OCI-LY1 (cell line): Measurements from ENCODE around the gene RANBP17.

Experiments used
- H2AFZ ChIP-seq: fragments of 200-600 bp; sonication (generic), shearing (Covaris generic); 2 replicates; pipeline ENCODE4 v1.6.0; 2014; ENCODE audit warnings: antibody characterized with exemption, mild to moderate bottlenecking, low read length
- H3F3A ChIP-seq: fragments of 200-600 bp; sonication (generic), shearing (Covaris generic); 2 replicates; pipeline ENCODE4 v1.6.0; 2014; ENCODE audit warnings: mild to moderate bottlenecking, antibody characterized with exemption, low read length, moderate library complexity; ENCODE audit not compliant: insufficient read depth
- H3K27ac ChIP-seq: fragments of 200-600 bp; sonication (generic); 2 replicates; pipeline ENCODE4 v1.5.1; 2014; ENCODE audit warnings: low read length, mixed run types, mild to moderate bottlenecking, low read depth; ENCODE audit not compliant: poor library complexity, severe bottlenecking
- H3K27me3 ChIP-seq: fragments of 200-600 bp; sonication (generic); 2 replicates; pipeline ENCODE4 v1.6.0; 2014; ENCODE audit warnings: antibody characterized with exemption, mild to moderate bottlenecking, low read length, moderate library complexity; ENCODE audit not compliant: insufficient read depth
- H3K36me3 ChIP-seq: fragments of 200-600 bp; sonication (generic); 2 replicates; pipeline ENCODE4 v1.6.1; 2014; ENCODE audit warnings: mild to moderate bottlenecking, antibody characterized with exemption, low read length, moderate library complexity, mixed read lengths; ENCODE audit not compliant: insufficient read depth
- H3K4me1 ChIP-seq: fragments of 200-600 bp; sonication (generic); 2 replicates; pipeline ENCODE4 v1.5.1; 2014; ENCODE audit warnings: mild to moderate bottlenecking, low read length, moderate library complexity; ENCODE audit not compliant: insufficient read depth, severe bottlenecking
- H3K4me2 ChIP-seq: fragments of 200-600 bp; sonication (generic), shearing (Covaris generic); 2 replicates; pipeline ENCODE4 v1.6.1; 2014; ENCODE audit warnings: low read length
- H3K4me3 ChIP-seq: fragments of 200-600 bp; sonication (generic); 2 replicates; pipeline ENCODE4 v1.5.1; 2014; ENCODE audit warnings: low read length, low read depth, mild to moderate bottlenecking, mixed read lengths; ENCODE audit not compliant: poor library complexity, severe bottlenecking
- H3K79me2 ChIP-seq: fragments of 200-600 bp; shearing (Covaris generic); 2 replicates; pipeline ENCODE4 v1.6.1; 2016; ENCODE audit warnings: mixed run types, low read length, mixed read lengths; ENCODE audit not compliant: insufficient read depth
- H3K9ac ChIP-seq: fragments of 200-600 bp; sonication (generic), shearing (Covaris generic); 2 replicates; pipeline ENCODE4 v1.6.1; 2014; ENCODE audit warnings: mild to moderate bottlenecking, low read length, mixed read lengths
- H3K9me2 ChIP-seq: fragments of 200-600 bp; sonication (generic), shearing (Covaris generic); 2 replicates; pipeline ENCODE4 v1.6.1; 2014; ENCODE audit warnings: low read depth, mild to moderate bottlenecking, low read length, mixed read lengths
- H3K9me3 ChIP-seq: fragments of 200-600 bp; shearing (Covaris generic); 2 replicates; pipeline ENCODE4 v1.6.1; 2014; ENCODE audit warnings: low read length, mixed read lengths
- H4K20me1 ChIP-seq: fragments of 200-600 bp; sonication (generic), shearing (Covaris generic); 2 replicates; pipeline ENCODE4 v1.6.0; 2016; ENCODE audit warnings: mild to moderate bottlenecking, low read length; ENCODE audit not compliant: insufficient read depth
- EZH2 ChIP-seq: fragments of 200-600 bp; sonication (generic), shearing (Covaris generic); IDR thresholded peaks from 2 replicates; pipeline ENCODE4 v1.8.0; 2017; ENCODE audit warnings: borderline replicate concordance, mixed run types, mild to moderate bottlenecking, antibody characterized with exemption, low read length, moderate library complexity, mixed read lengths
- TF ChIP-seq, protein P1 (sequence below): fragments of 200-600 bp; sonication (generic), shearing (Covaris generic); IDR thresholded peaks from 2 replicates; pipeline ENCODE4 v1.5.1; 2017; ENCODE audit warnings: mild to moderate bottlenecking, antibody characterized with exemption, low read length, moderate library complexity, mixed read lengths

The RANBP17 gene

DNA sequence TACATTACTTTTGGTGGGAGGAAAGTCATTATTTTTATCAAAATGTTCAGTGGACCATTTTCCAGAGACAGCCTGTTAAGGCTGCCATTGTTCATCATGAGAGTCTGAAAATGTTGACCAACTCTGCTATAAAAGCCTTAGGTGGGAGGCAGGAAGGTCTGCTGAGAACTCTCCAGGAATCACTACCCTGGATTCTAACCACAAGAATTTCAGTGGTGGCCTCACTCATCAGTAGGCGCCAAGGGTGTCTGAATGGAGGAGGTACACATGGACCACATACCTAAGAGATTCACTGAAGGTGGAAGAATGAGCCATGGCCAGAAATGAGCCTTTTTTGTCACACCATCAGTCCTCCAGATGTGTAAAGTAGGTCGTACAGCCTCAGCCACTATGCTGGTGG is 426.2 kb downstream of the RANBP17 start:
- Histone ChIP-seq H3K79me2 (no peaks in the 10 kb centered on the region), H3K9ac (no peak overlapping the region), H2AFZ (no peak overlapping the region), H3K36me3 (no peaks in the 10 kb centered on the region), H3K27me3 (0 out of 2 replicates have a peak, but pooled peaks cover 3% of the 10 kb centered on the region), H3K4me2 (no peak overlapping the region), H3K9me3 (no peaks in the 10 kb centered on the region), H3F3A (no peaks in the 10 kb centered on the region), H3K4me3 (no peak overlapping the region), H3K4me1 (no peaks in the 10 kb centered on the region), H3K27ac (no peak overlapping the region), H4K20me1 (no peaks in the 10 kb centered on the region), H3K9me2 (no peaks in the 10 kb centered on the region)
- TF ChIP-seq, protein P1, sequence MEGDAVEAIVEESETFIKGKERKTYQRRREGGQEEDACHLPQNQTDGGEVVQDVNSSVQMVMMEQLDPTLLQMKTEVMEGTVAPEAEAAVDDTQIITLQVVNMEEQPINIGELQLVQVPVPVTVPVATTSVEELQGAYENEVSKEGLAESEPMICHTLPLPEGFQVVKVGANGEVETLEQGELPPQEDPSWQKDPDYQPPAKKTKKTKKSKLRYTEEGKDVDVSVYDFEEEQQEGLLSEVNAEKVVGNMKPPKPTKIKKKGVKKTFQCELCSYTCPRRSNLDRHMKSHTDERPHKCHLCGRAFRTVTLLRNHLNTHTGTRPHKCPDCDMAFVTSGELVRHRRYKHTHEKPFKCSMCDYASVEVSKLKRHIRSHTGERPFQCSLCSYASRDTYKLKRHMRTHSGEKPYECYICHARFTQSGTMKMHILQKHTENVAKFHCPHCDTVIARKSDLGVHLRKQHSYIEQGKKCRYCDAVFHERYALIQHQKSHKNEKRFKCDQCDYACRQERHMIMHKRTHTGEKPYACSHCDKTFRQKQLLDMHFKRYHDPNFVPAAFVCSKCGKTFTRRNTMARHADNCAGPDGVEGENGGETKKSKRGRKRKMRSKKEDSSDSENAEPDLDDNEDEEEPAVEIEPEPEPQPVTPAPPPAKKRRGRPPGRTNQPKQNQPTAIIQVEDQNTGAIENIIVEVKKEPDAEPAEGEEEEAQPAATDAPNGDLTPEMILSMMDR: no peak
- TF ChIP-seq EZH2: no peak

DNA sequence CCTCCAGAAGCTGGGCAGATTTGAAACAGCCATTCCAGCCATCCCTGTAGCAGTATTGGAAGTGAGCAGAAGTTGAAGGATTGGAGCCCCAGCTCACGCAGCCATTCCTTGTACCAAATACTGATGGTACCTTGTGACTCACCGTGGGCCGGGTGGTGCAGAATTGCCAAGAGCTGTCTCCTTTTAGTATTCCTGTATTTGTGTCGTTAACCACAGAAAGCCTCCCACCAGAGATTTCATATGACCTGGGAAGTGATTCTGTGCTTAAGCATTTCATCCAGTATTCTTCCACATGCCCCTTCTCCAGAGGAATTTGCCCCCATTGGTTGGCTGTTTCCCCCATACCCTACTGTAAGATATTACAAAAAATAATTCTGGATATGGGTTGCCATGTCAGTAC is 429.6 kb downstream of the RANBP17 start:
- Histone ChIP-seq H3K9me3 (no peaks in the 10 kb centered on the region), H3K27me3 (0 out of 2 replicates have a peak, but pooled peaks cover 6% of the 10 kb centered on the region), H3K4me2 (no peak overlapping the region), H3K79me2 (no peaks in the 10 kb centered on the region), H3K4me1 (no peaks in the 10 kb centered on the region), H4K20me1 (no peaks in the 10 kb centered on the region), H3K27ac (no peak overlapping the region), H2AFZ (no peak overlapping the region), H3K36me3 (no peaks in the 10 kb centered on the region), H3K4me3 (no peak overlapping the region), H3K9ac (no peak overlapping the region), H3F3A (no peaks in the 10 kb centered on the region), H3K9me2 (no peaks in the 10 kb centered on the region)
- TF ChIP-seq, protein P1: no peak
- TF ChIP-seq EZH2: no peak

DNA sequence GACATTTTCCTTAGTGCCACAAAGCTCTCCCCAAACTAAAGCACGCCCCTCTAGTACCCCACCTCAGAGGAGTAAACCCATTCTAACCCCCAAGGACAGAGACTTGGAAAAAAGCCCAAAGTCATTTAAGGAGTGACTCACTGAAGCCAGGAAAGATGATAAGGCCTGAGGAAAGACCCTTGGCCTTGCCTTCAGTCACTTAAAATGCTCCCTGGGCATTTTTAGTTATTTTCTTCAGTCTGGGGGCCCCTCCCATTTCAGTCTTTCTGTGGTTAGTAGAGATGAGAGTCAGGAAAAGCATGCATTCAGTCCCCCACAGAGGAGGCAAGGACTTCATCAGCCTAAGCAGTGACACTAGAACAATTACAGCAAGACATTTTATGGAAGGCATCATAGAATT is 433.5 kb downstream of the RANBP17 start:
- Histone ChIP-seq H3F3A (no peaks in the 10 kb centered on the region), H3K9ac (no peak overlapping the region), H3K79me2 (no peaks in the 10 kb centered on the region), H3K9me2 (no peaks in the 10 kb centered on the region), H3K27me3 (0 out of 2 replicates have a peak, but pooled peaks cover 3% of the 10 kb centered on the region), H3K9me3 (no peaks in the 10 kb centered on the region), H3K4me1 (no peaks in the 10 kb centered on the region), H4K20me1 (no peaks in the 10 kb centered on the region), H3K4me2 (no peak overlapping the region), H2AFZ (no peak overlapping the region), H3K4me3 (no peak overlapping the region), H3K27ac (no peak overlapping the region), H3K36me3 (no peaks in the 10 kb centered on the region)
- TF ChIP-seq, protein P1: no peak
- no peak for TF ChIP-seq EZH2
